ENCODE results near the gene AMPD3.

Gene AMPD3

DNA sequence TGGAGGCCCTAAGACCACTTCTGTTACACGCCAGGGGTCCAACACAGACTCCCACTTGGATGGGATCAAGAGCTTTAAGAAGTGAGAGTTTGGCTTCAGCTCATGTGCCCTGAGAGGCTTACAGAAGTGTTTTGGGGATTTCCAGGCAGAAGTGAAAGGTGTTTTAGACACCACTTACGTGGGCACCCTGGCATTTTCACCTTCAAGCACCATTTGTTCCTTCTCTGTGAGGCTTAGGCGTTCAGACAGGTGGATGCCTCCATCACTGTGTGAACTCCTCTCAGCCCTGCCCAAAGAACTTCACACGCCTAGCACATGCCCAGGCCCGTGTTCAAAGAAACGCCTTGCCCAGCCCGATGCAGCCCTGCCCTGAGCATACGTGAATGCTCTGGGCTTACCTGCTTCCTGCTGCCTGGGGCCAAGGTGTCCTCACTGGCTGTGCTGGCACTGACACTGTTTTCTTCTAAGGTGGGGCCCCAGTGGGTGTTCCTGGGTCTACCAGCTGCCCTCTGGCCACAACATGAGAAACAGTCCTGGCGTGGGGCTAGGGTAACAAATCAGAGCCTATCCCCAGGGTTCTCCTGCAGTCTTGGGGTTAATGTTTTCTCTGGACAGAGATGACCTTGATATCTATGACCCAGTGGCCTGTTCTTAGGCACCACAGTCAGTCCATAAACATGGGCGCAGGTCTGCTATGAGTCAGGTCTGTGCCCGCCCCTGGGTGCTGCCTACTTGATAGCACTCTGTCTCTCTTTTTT lies 34.0 kb downstream of the AMPD3 start:
- no peaks in the 10 kb centered on the region for H3K9me3 ChIP-seq (ENCODE audit: severe bottlenecking)
- peaks cover 20% of the 10 kb centered on the region for H3K36me3 ChIP-seq (ENCODE audit: low read depth)
- no peak for TF ChIP-seq CTCF (IDR thresholded peaks at IDR 0.05; ENCODE audit: poor library complexity, severe bottlenecking)
- DNase-seq (ENCODE audit: low spot score) (no peak), ATAC-seq (ENCODE audit: low read depth) (peak; percentile 69)
- H3K4me3 ChIP-seq (ENCODE audit: severe bottlenecking) = no peak overlapping the region
- no peaks in the 10 kb centered on the region for H3K27me3 ChIP-seq (ENCODE audit: insufficient read depth, poor library complexity, severe bottlenecking)
- peak overlapping the region; percentile 78 for H3K27ac ChIP-seq (ENCODE audit: poor library complexity, severe bottlenecking)
- H3K4me1 ChIP-seq (ENCODE audit: insufficient read depth, poor library complexity, severe bottlenecking) = peaks cover 30% of the 10 kb centered on the region

GRCh38 chr11:10490032-10490397 lies 35.0 kb downstream of the AMPD3 start:
- no peak for TF ChIP-seq CTCF (IDR thresholded peaks at IDR 0.05; ENCODE audit: poor library complexity, severe bottlenecking)
- Histone ChIP-seq H3K4me1 (ENCODE audit: insufficient read depth, poor library complexity, severe bottlenecking) (peaks cover 30% of the 10 kb centered on the region), H3K27ac (ENCODE audit: poor library complexity, severe bottlenecking) (peak overlapping the region; percentile 78), H3K4me3 (ENCODE audit: severe bottlenecking) (no peak overlapping the region), H3K27me3 (ENCODE audit: insufficient read depth, poor library complexity, severe bottlenecking) (no peaks in the 10 kb centered on the region), H3K9me3 (ENCODE audit: severe bottlenecking) (no peaks in the 10 kb centered on the region), H3K36me3 (ENCODE audit: low read depth) (peaks cover 24% of the 10 kb centered on the region)
- ATAC-seq (ENCODE audit: low read depth) (no peak), DNase-seq (ENCODE audit: low spot score) (no peak)

- Histone ChIP-seq H3K4me3 (ENCODE audit: severe bottlenecking) (no peak overlapping the region), H3K27ac (ENCODE audit: poor library complexity, severe bottlenecking) (peak overlapping the region; percentile 78), H3K36me3 (ENCODE audit: low read depth) (peaks cover 24% of the 10 kb centered on the region), H3K9me3 (ENCODE audit: severe bottlenecking) (no peaks in the 10 kb centered on the region), H3K27me3 (ENCODE audit: insufficient read depth, poor library complexity, severe bottlenecking) (no peaks in the 10 kb centered on the region), H3K4me1 (ENCODE audit: insufficient read depth, poor library complexity, severe bottlenecking) (peaks cover 30% of the 10 kb centered on the region)
- DNase-seq (ENCODE audit: low spot score) (peak; percentile 72), ATAC-seq (ENCODE audit: low read depth) (peak; percentile 35; the same call in 1 of the 3 replicates)
- TF ChIP-seq CTCF (IDR thresholded peaks at IDR 0.05; ENCODE audit: poor library complexity, severe bottlenecking) = no peak
Measured at GRCh38 chr11:10490398-10491241, 35.6 kb downstream of the AMPD3 start.

DNA sequence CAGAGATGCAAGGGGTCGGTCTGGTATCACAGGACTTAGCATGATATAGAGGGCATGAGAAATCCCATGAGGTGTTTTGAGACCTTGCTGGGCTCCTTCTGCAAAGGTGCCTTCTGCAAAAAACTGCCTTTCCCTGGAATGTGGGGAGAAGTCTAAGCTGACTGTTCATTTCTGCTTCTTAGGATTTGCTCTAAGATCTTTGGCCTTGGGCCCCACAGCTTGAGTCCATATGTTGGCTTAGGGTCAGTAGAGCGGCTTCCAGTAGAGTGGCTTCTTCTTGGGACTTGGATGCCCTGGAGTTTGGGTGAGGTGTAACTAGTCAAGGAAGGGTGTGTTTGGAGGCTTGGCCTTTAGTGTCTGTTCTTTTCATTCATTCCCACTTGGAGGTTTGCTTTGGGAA lies 37.0 kb downstream of the AMPD3 start:
- peaks cover 30% of the 10 kb centered on the region for H3K4me1 ChIP-seq (ENCODE audit: insufficient read depth, poor library complexity, severe bottlenecking)
- no peak for DNase-seq (ENCODE audit: low spot score)
- H3K36me3 ChIP-seq (ENCODE audit: low read depth) = peaks cover 31% of the 10 kb centered on the region
- no peak overlapping the region for H3K4me3 ChIP-seq (ENCODE audit: severe bottlenecking)
- TF ChIP-seq CTCF (IDR thresholded peaks at IDR 0.05; ENCODE audit: poor library complexity, severe bottlenecking) = no peak
- no peaks in the 10 kb centered on the region for H3K27me3 ChIP-seq (ENCODE audit: insufficient read depth, poor library complexity, severe bottlenecking)
- H3K9me3 ChIP-seq (ENCODE audit: severe bottlenecking) = no peaks in the 10 kb centered on the region
- ATAC-seq (ENCODE audit: low read depth) = no peak
- H3K27ac ChIP-seq (ENCODE audit: poor library complexity, severe bottlenecking) = no peak overlapping the region

All from RWPE2 (cell line).